Measurements from ENCODE around the gene PALLD. TPM values are rescaled to one million over a fixed set of nuclear protein-coding genes. Genes with fewer than 3 reads are reported as not detected.
A peak's percentile ranks its signal among the peaks of the same experiment; 100 is the strongest.

The PALLD gene
- total and polyA plus RNA-seq, 12 donors = 30.3 to 203 (median 90.5) TPM

DNA sequence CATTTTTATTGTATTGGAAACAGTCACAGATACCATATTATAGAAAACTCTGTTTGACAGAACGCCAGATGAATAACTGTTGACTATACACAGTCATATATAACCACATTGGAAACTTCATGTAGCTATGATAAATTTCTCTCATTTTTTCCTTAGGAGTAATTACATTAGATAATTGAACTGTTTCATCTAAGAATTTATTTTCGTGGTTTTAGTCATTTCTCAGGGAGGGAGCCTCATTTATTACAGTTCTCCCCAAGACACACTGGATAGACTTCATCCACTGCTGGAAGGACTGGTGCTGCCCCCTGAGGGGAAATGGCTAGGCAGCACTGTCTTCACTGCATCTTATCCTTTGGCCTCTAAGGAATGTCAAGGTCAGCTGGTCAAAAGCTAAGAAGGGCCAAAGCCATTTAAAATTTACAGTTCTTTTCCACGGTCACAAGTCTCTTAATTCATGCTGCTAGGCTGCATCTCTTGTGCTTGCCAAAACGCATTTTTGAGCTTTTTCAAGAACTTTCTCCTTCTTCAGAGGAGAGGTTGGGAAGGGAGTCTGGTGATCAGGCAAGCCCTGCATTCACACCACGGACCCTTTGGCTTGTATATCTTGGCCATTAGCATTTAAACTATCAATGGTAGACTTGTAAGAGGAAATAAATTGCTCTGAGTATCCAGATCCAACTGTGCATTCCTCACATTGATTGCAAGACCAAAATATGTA lies 368.1 kb downstream of the PALLD start:
- peak in 3 of 7 donors; percentile 17 to 29 (median 28) for DNase-seq
- no peak overlapping the region for H3K4me3 ChIP-seq
- no peaks in the 10 kb centered on the region for H3K36me3 ChIP-seq (replicated peaks in 1 of 2)
- no peaks in the 10 kb centered on the region for H3K27me3 ChIP-seq
- no peaks in the 10 kb centered on the region for H3K9me3 ChIP-seq (replicated peaks in 1 of 3)
- WGBS, 4 donors = 52 to 64% (median 54%) methylated on average over 5 of the region's 5 CpGs
- intact Hi-C loops (cut with DNase I) = no loop called here
- H3K4me1 ChIP-seq (replicated peaks in 1 of 2) = peaks cover 0 to 43% of the 10 kb centered on the region in 2 donors
- TF ChIP-seq POLR2A (IDR thresholded peaks at IDR 0.05) (no peak), CTCF (IDR thresholded peaks at IDR 0.05) (peak in 2 of 6 experiments; percentile 39 to 45)
- peak overlapping the region in 3 of 5 donors; percentile 15 to 66 (median 16) for H3K27ac ChIP-seq

GRCh38 chr4:168865854-168866253 lies 369.0 kb downstream of the PALLD start:
- 81 to 91% (median 88%) methylated on average over 3 of the region's 3 CpGs for WGBS, 4 donors
- intact Hi-C loops (cut with DNase I) = no loop called here
- H3K27ac ChIP-seq = peak overlapping the region in 2 of 5 donors; percentile 38 to 42

GRCh38 chr4:168866635-168867034 lies 369.8 kb downstream of the PALLD start:
- WGBS, 4 donors = 94 to 97% (median 97%) methylated on average over 4 of the region's 4 CpGs
- Histone ChIP-seq H3K4me3 (no peak overlapping the region), H3K36me3 (replicated peaks in 1 of 2) (no peaks in the 10 kb centered on the region), H3K4me1 (replicated peaks in 1 of 2) (peaks cover 0 to 36% of the 10 kb centered on the region in 2 donors), H3K27ac (no peak overlapping the region), H3K27me3 (no peaks in the 10 kb centered on the region), H3K9me3 (replicated peaks in 1 of 3) (no peaks in the 10 kb centered on the region)
- DNase-seq = no peak
- no peak for TF ChIP-seq CTCF (IDR thresholded peaks at IDR 0.05)
- no peak for TF ChIP-seq POLR2A (IDR thresholded peaks at IDR 0.05)
- intact Hi-C loops (cut with DNase I) = no loop called here

More at GRCh38 chr4:168865854-168866253, 369.0 kb downstream of the PALLD start:
- Histone ChIP-seq H3K4me3 (no peak overlapping the region), H3K27me3 (no peaks in the 10 kb centered on the region), H3K9me3 (replicated peaks in 1 of 3) (no peaks in the 10 kb centered on the region), H3K36me3 (replicated peaks in 1 of 2) (no peaks in the 10 kb centered on the region), H3K4me1 (replicated peaks in 1 of 2) (peaks cover 0 to 36% of the 10 kb centered on the region in 2 donors)
- DNase-seq = no peak
- TF ChIP-seq POLR2A (IDR thresholded peaks at IDR 0.05) (no peak), CTCF (IDR thresholded peaks at IDR 0.05) (no peak)

DNA sequence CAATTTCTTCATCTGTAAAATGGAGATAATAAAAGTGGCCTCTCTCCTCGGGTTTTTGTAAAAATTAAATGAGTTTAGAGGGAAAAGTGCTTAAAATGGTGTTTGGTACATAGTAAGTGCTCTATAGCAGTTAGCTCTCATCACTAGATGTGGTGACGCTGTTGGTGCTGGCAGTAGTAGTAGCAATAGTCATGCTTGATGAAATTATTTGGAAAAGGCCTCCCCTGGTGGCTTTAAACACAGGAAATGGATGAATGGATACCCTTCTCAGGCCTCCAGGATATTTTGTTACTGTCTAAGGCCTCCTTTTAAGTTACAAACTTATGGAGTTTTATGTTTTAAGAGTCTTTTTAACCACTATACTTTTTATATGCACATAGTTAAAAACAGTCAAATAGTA lies 370.3 kb downstream of the PALLD start:
- Histone ChIP-seq H3K4me1 (replicated peaks in 1 of 2) (peaks cover 0 to 37% of the 10 kb centered on the region in 2 donors), H3K9me3 (replicated peaks in 1 of 3) (no peaks in the 10 kb centered on the region), H3K27me3 (no peaks in the 10 kb centered on the region), H3K36me3 (replicated peaks in 1 of 2) (no peaks in the 10 kb centered on the region), H3K4me3 (no peak overlapping the region), H3K27ac (no peak overlapping the region)
- intact Hi-C loops (cut with DNase I) = no loop called here
- WGBS, 4 donors = 86 to 91% (median 88%) methylated on average over 2 of the region's 2 CpGs
- DNase-seq = no peak
- TF ChIP-seq CTCF (IDR thresholded peaks at IDR 0.05) (no peak), POLR2A (IDR thresholded peaks at IDR 0.05) (no peak)
